Measurements from ENCODE around the gene PRKCZ.

DNA sequence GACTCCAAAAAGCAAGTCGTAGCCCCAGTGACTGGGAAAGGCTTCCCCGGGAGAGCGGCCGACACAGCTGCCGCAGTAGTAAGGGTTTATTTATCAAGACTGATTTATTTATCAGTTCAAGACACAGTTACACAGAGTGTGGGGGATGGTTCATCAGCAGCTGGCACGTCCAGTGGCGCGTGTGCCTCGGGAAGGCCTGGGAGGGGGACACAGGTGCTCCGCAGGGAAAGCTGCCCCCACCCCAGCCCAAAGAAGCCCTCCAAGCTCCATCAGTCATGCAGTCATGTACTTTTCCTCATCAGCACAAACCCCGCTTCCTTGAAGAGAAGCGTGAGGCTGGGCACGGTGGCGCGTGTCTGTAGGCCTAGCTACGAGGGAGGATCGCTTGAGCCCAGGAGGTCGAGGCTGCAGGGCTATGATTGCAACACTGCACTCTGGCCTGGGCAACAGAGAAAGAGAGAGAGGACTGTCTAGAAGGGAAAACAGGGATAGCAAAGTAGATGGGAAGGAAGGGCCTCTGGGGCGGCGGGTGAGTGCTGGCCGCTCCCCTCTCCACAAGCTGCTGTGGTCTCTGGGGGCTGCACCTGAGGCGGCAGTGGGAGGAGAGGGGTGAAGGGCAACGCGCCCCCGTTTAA lies 53.2 kb downstream of the PRKCZ start:
- TF ChIP-seq POLR2A (IDR thresholded peaks at IDR 0.05): no peak
- TF ChIP-seq, protein P1, sequence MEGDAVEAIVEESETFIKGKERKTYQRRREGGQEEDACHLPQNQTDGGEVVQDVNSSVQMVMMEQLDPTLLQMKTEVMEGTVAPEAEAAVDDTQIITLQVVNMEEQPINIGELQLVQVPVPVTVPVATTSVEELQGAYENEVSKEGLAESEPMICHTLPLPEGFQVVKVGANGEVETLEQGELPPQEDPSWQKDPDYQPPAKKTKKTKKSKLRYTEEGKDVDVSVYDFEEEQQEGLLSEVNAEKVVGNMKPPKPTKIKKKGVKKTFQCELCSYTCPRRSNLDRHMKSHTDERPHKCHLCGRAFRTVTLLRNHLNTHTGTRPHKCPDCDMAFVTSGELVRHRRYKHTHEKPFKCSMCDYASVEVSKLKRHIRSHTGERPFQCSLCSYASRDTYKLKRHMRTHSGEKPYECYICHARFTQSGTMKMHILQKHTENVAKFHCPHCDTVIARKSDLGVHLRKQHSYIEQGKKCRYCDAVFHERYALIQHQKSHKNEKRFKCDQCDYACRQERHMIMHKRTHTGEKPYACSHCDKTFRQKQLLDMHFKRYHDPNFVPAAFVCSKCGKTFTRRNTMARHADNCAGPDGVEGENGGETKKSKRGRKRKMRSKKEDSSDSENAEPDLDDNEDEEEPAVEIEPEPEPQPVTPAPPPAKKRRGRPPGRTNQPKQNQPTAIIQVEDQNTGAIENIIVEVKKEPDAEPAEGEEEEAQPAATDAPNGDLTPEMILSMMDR (IDR thresholded peaks at IDR 0.05): no peak

All from vagina (tissue), 2 donors.